Measurements from ENCODE around the gene TTLL8.

The TTLL8 gene

DNA sequence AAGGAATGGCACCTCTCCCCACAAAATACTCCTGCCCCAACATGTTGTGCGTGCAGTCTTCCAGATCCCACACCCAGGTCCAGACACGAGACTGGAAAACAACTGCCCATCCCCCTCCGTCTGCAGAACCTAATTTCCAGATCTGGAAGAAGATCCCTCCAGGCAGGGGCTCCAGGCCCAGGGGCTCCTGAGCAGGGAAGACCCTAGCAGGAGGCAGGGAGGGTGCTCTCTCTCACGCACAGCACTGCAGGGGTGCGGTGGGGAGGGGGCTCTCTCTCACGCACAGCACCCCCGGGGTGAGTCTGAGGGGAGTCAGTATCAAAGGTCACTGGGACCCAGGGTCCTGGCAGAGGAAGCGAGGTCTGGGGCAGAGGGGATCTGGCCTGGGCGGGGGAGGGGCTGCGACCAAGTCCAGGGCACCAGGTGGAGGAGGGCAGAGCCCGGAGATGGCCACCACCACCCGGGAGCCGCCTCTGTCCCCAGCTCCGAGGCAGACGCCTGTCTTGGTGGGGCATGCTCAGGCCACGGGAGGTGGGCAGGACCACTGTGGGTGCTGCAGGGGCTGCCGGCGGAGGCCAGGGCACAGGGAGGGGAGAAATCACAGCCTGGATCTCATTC is 25.5 kb upstream of the TTLL8 start:
- Histone ChIP-seq H3K27ac (ENCODE audit: insufficient read depth, low read depth, low read length, poor library complexity, severe bottlenecking) (no peak overlapping the region), H3K9me3 (ENCODE audit: control insufficient read depth, low read length) (no peaks in the 10 kb centered on the region), H3K27me3 (ENCODE audit: control insufficient read depth, insufficient read depth, low read length, poor library complexity, severe bottlenecking) (no peaks in the 10 kb centered on the region), H3K4me3 (ENCODE audit: insufficient read depth, low read depth, low read length) (no peak overlapping the region), H3K36me3 (ENCODE audit: control insufficient read depth, insufficient read depth, low read length) (no peaks in the 10 kb centered on the region), H3K4me1 (ENCODE audit: control insufficient read depth, insufficient read depth, low read length) (peaks cover 15% of the 10 kb centered on the region)
- 90 to 91% methylated on average over 18 of the region's 18 CpGs for WGBS, 2 experiments

GRCh38 chr22:50082961-50083461 is 24.9 kb upstream of the TTLL8 start:
- Histone ChIP-seq H3K36me3 (ENCODE audit: control insufficient read depth, insufficient read depth, low read length) (no peaks in the 10 kb centered on the region), H3K27ac (ENCODE audit: insufficient read depth, low read depth, low read length, poor library complexity, severe bottlenecking) (no peak overlapping the region), H3K9me3 (ENCODE audit: control insufficient read depth, low read length) (no peaks in the 10 kb centered on the region), H3K4me3 (ENCODE audit: insufficient read depth, low read depth, low read length) (no peak overlapping the region), H3K4me1 (ENCODE audit: control insufficient read depth, insufficient read depth, low read length) (peaks cover 15% of the 10 kb centered on the region), H3K27me3 (ENCODE audit: control insufficient read depth, insufficient read depth, low read length, poor library complexity, severe bottlenecking) (no peaks in the 10 kb centered on the region)
- WGBS, 2 experiments, result 95 to 96% methylated on average over 21 of the region's 21 CpGs

GRCh38 chr22:50082197-50082715 is 24.2 kb upstream of the TTLL8 start:
- H3K4me3 ChIP-seq (ENCODE audit: insufficient read depth, low read depth, low read length), result no peak overlapping the region
- no peaks in the 10 kb centered on the region for H3K36me3 ChIP-seq (ENCODE audit: control insufficient read depth, insufficient read depth, low read length)
- no peaks in the 10 kb centered on the region for H3K9me3 ChIP-seq (ENCODE audit: control insufficient read depth, low read length)
- WGBS, 2 experiments, result 94% methylated on average over 18 of the region's 18 CpGs
- H3K27me3 ChIP-seq (ENCODE audit: control insufficient read depth, insufficient read depth, low read length, poor library complexity, severe bottlenecking), result no peaks in the 10 kb centered on the region
- H3K4me1 ChIP-seq (ENCODE audit: control insufficient read depth, insufficient read depth, low read length), result peaks cover 15% of the 10 kb centered on the region
- H3K27ac ChIP-seq (ENCODE audit: insufficient read depth, low read depth, low read length, poor library complexity, severe bottlenecking), result no peak overlapping the region

DNA sequence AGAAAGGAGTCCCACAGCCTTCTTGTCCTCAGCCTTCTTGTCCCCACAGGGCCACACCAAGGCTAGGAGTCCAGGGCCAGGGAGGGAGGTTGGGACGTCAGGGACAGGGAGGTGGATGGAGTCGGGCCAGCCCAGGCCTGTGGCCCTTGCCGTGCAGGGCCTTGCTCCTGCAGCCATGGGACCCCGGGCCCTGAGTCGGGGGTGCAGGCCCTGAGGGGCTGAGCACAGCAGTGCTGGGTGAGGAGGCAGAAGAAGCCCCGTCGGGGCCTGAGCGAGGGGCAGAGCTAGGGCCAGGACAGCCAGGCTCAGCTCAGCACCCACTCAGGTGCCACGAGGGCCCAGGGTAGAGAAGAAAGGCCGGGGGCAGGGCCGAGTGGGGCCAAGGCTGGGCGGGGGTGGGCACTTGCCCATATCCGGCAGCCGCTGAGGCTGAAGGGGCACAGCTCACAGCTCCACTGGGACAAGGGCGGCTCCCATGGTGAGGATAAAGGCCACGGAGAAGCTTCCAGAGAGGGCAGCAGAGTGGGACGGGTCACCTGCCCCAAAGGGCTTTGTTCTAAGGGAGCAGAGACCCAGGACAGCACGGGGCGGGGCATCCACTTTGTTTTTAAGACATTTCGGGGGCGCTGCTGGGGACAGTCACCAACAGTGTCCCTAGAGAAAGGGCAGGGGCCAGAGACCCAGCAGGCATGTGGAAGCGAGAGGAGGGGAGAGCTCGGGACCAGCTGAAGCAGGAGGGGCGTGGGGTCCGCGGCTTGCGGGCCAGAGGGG is 23.5 kb upstream of the TTLL8 start:
- Histone ChIP-seq H3K4me1 (ENCODE audit: control insufficient read depth, insufficient read depth, low read length) (peaks cover 15% of the 10 kb centered on the region), H3K27ac (ENCODE audit: insufficient read depth, low read depth, low read length, poor library complexity, severe bottlenecking) (no peak overlapping the region), H3K4me3 (ENCODE audit: insufficient read depth, low read depth, low read length) (no peak overlapping the region), H3K36me3 (ENCODE audit: control insufficient read depth, insufficient read depth, low read length) (no peaks in the 10 kb centered on the region), H3K9me3 (ENCODE audit: control insufficient read depth, low read length) (no peaks in the 10 kb centered on the region), H3K27me3 (ENCODE audit: control insufficient read depth, insufficient read depth, low read length, poor library complexity, severe bottlenecking) (no peaks in the 10 kb centered on the region)
- WGBS, 2 experiments, result 91% methylated on average over 27 of the region's 27 CpGs

GRCh38 chr22:50080077-50080465 is 22.0 kb upstream of the TTLL8 start:
- no peaks in the 10 kb centered on the region for H3K9me3 ChIP-seq (ENCODE audit: control insufficient read depth, low read length)
- no peak overlapping the region for H3K27ac ChIP-seq (ENCODE audit: insufficient read depth, low read depth, low read length, poor library complexity, severe bottlenecking)
- H3K4me1 ChIP-seq (ENCODE audit: control insufficient read depth, insufficient read depth, low read length), result peaks cover 11% of the 10 kb centered on the region
- WGBS, 2 experiments, result 91 to 93% methylated on average over 13 of the region's 13 CpGs
- no peaks in the 10 kb centered on the region for H3K36me3 ChIP-seq (ENCODE audit: control insufficient read depth, insufficient read depth, low read length)
- H3K4me3 ChIP-seq (ENCODE audit: insufficient read depth, low read depth, low read length), result no peak overlapping the region
- no peaks in the 10 kb centered on the region for H3K27me3 ChIP-seq (ENCODE audit: control insufficient read depth, insufficient read depth, low read length, poor library complexity, severe bottlenecking)

- H3K27me3 ChIP-seq (ENCODE audit: control insufficient read depth, insufficient read depth, low read length, poor library complexity, severe bottlenecking), result no peaks in the 10 kb centered on the region
- no peak overlapping the region for H3K4me3 ChIP-seq (ENCODE audit: insufficient read depth, low read depth, low read length)
- H3K4me1 ChIP-seq (ENCODE audit: control insufficient read depth, insufficient read depth, low read length), result peaks cover 9% of the 10 kb centered on the region
- H3K27ac ChIP-seq (ENCODE audit: insufficient read depth, low read depth, low read length, poor library complexity, severe bottlenecking), result no peak overlapping the region
- no peaks in the 10 kb centered on the region for H3K9me3 ChIP-seq (ENCODE audit: control insufficient read depth, low read length)
- 92 to 94% methylated on average over 9 of the region's 9 CpGs for WGBS, 2 experiments
- no peaks in the 10 kb centered on the region for H3K36me3 ChIP-seq (ENCODE audit: control insufficient read depth, insufficient read depth, low read length)
These were observed 20.7 kb upstream of the TTLL8 start for GRCh38 chr22:50078761-50079160.

DNA sequence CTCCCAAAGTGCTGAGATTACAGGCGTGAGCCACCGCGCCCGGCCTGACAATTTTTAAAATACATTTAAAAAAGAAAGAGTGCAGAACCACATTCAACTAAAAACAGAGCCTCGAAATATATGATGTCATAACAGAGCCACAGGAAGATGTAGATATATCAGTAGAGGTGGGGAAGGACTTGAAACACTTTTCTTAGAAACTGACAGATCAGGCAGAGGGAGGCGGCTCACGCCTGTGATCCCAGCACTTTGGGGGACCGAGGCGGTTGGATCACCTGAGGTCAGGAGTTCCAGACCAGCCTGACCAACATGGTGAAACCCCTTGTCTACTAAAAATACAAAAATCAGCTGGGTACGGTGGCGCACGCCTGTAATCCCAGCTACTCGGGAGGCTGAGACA is 20.1 kb upstream of the TTLL8 start:
- Histone ChIP-seq H3K36me3 (ENCODE audit: control insufficient read depth, insufficient read depth, low read length) (no peaks in the 10 kb centered on the region), H3K27me3 (ENCODE audit: control insufficient read depth, insufficient read depth, low read length, poor library complexity, severe bottlenecking) (no peaks in the 10 kb centered on the region), H3K9me3 (ENCODE audit: control insufficient read depth, low read length) (no peaks in the 10 kb centered on the region), H3K4me1 (ENCODE audit: control insufficient read depth, insufficient read depth, low read length) (peaks cover 6% of the 10 kb centered on the region), H3K4me3 (ENCODE audit: insufficient read depth, low read depth, low read length) (no peak overlapping the region), H3K27ac (ENCODE audit: insufficient read depth, low read depth, low read length, poor library complexity, severe bottlenecking) (no peak overlapping the region)
- 95 to 98% methylated on average over 13 of the region's 13 CpGs for WGBS, 2 experiments

GRCh38 chr22:50076646-50077535 is 18.8 kb upstream of the TTLL8 start:
- no peak overlapping the region for H3K4me3 ChIP-seq (ENCODE audit: insufficient read depth, low read depth, low read length)

DNA sequence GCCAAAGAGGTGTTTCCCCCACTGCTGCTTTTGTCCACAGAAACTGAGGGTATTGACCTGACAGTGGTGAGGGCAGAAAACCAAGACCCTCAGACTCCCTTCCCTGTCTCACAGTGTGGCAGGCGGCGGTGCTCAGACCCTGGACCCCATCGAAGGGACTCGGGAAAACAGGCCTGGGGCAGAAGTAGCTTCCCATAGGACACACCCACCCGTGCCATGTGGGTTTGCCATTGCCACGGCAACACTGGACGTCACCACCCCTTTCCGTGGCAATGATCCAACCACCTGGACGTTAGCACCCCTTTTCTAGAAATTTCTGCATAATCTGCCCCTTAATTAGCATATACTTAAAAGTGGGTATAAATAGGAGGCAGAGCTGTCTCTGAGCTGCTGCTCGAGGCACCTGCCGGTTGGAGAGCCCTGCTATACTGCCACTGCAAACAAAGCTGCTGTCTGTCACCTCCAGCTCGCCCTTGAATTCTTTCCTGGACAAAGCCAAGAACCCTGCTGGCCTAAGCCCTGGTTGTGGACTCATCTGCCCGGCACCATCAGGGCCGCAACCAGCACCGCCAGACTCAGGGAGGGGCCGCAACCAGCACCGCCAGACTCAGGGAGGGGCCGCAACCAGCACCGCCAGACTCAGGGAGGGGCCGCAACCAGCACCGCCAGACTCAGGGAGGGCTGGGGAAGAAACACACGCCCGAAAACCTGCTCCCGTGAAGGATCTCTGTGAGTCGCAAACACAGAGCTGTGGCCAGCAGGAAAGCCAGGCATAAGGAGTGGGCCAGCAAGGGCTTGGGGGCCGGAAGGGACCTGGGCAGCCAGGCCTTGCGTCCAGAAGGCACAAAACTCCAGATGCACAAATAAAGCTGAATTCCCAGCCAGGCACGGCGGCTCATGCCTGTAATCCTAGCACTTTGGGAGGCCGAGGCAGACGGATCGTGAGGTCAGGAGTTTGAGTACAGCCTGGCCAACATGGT is 16.7 kb upstream of the TTLL8 start:
- Histone ChIP-seq H3K27ac (ENCODE audit: insufficient read depth, low read depth, low read length, poor library complexity, severe bottlenecking) (no peak overlapping the region), H3K4me1 (ENCODE audit: control insufficient read depth, insufficient read depth, low read length) (peaks cover 4% of the 10 kb centered on the region), H3K4me3 (ENCODE audit: insufficient read depth, low read depth, low read length) (no peak overlapping the region), H3K36me3 (ENCODE audit: control insufficient read depth, insufficient read depth, low read length) (no peaks in the 10 kb centered on the region), H3K9me3 (ENCODE audit: control insufficient read depth, low read length) (no peaks in the 10 kb centered on the region), H3K27me3 (ENCODE audit: control insufficient read depth, insufficient read depth, low read length, poor library complexity, severe bottlenecking) (no peaks in the 10 kb centered on the region)
- 79 to 83% methylated on average over 32 of the region's 32 CpGs for WGBS, 2 experiments

More at GRCh38 chr22:50076646-50077535, 18.8 kb upstream of the TTLL8 start:
- H3K27me3 ChIP-seq (ENCODE audit: control insufficient read depth, insufficient read depth, low read length, poor library complexity, severe bottlenecking), result no peaks in the 10 kb centered on the region
- WGBS, 2 experiments, result 91% methylated on average over 43 of the region's 43 CpGs
- H3K36me3 ChIP-seq (ENCODE audit: control insufficient read depth, insufficient read depth, low read length), result no peaks in the 10 kb centered on the region
- no peak overlapping the region for H3K27ac ChIP-seq (ENCODE audit: insufficient read depth, low read depth, low read length, poor library complexity, severe bottlenecking)
- no peaks in the 10 kb centered on the region for H3K9me3 ChIP-seq (ENCODE audit: control insufficient read depth, low read length)
- peaks cover 4% of the 10 kb centered on the region for H3K4me1 ChIP-seq (ENCODE audit: control insufficient read depth, insufficient read depth, low read length)

Data from ectodermal cell (in vitro differentiated cells).